Endodermal cell (in vitro differentiated cells): Measurements from ENCODE around the gene TXN2. TPM values are rescaled to one million over a fixed set of nuclear protein-coding genes. Genes with fewer than 3 reads are reported as not detected.
"Not testable (repeated sequence)": the region's sequence is repeated elsewhere in the genome, so short reads cannot be mapped to it uniquely, and the experiment has no call there.

ENCODE experiments used
- DNase-seq: peaks from one replicate; pipeline ENCODE4 v3.0.0-alpha.2; 2017
- H3K27ac ChIP-seq: 2 replicates; pipeline ENCODE4 v1.5.1; 2013; ENCODE audit warnings: mild to moderate bottlenecking, low read depth, low read length, moderate library complexity
- H3K27me3 ChIP-seq: 2 replicates; pipeline ENCODE4 v1.6.1; 2013; ENCODE audit warnings: mild to moderate bottlenecking, low read length, moderate library complexity; ENCODE audit not compliant: insufficient read depth, control insufficient read depth, poor library complexity, severe bottlenecking
- H3K36me3 ChIP-seq: 2 replicates; pipeline ENCODE4 v1.7.0; 2013; ENCODE audit warnings: mild to moderate bottlenecking, low read length, moderate library complexity; ENCODE audit not compliant: control insufficient read depth, insufficient read depth
- H3K4me1 ChIP-seq: one replicate; pipeline ENCODE4 v1.7.0; 2013; ENCODE audit warnings: low read length; ENCODE audit not compliant: control insufficient read depth, insufficient read depth
- H3K4me3 ChIP-seq: 2 replicates; pipeline ENCODE4 v1.5.1; 2013; ENCODE audit warnings: mild to moderate bottlenecking, low read length, moderate library complexity
- H3K9ac ChIP-seq: 2 replicates; pipeline ENCODE4 v1.6.1; 2013; ENCODE audit warnings: mild to moderate bottlenecking, low read length, moderate library complexity; ENCODE audit not compliant: poor library complexity, severe bottlenecking; ENCODE audit errors: extremely low read depth
- H3K9me3 ChIP-seq: 2 replicates; pipeline ENCODE4 v1.6.1; 2013; ENCODE audit warnings: mild to moderate bottlenecking, low read length, moderate library complexity; ENCODE audit not compliant: control insufficient read depth
- H3K27ac Mint-ChIP-seq: 2 replicates; pipeline ENCODE4 v1.8.0; 2020; ENCODE audit warnings: mixed read lengths
- H3K27me3 Mint-ChIP-seq: 2 replicates; pipeline ENCODE4 v1.8.0; 2021; ENCODE audit warnings: mild to moderate bottlenecking, mixed read lengths; ENCODE audit not compliant: insufficient read depth
- H3K36me3 Mint-ChIP-seq: 2 replicates; pipeline ENCODE4 v1.8.0; 2020; ENCODE audit warnings: low read depth, mixed read lengths
- H3K4me1 Mint-ChIP-seq: 2 replicates; pipeline ENCODE4 v1.8.0; 2020; ENCODE audit warnings: mixed read lengths
- H3K4me3 Mint-ChIP-seq: 2 replicates; pipeline ENCODE4 v1.8.0; 2020; ENCODE audit warnings: mild to moderate bottlenecking, moderate library complexity, mixed read lengths
- H3K9me3 Mint-ChIP-seq: 2 replicates; pipeline ENCODE4 v1.8.0; 2020; ENCODE audit warnings: mild to moderate bottlenecking, mixed read lengths
- CTCF ChIP-seq: fragments of 200-600 bp; sonication (generic); conservative IDR thresholded peaks from 2 replicates; pipeline ENCODE4 v1.5.0; 2021; ENCODE audit warnings: antibody characterized with exemption, mild to moderate bottlenecking
- WGBS, 2 experiments: methylation state at CpG; one replicate each; pipeline versions ENCODE4 v1.1.5 to v1.1.7; 2013; ENCODE audit warnings: missing lambda C conversion rate in 2 of 2, mixed read lengths in 1 of 2; ENCODE audit not compliant: insufficient coverage in 1 of 2, insufficient read length in 1 of 2; 5-methylcytosine and 5-hydroxymethylcytosine counted together
- total RNA-seq, 2 donors: library from RNA; stranded (reverse); fragmentation: NEBNext Ultra II Directional in 1 of 2; extraction: Animal tissue kit (Norgen Biotek cat#: 25700) in 1 of 2; gene quantifications; 2 replicates in 1 of 2; 3 replicates in 1 of 2; pipeline ENCODE4 v1.2.1, GENCODE V29; 2021

TXN2 gene
- total RNA-seq, 2 donors from 2014 or later, result 52.9 to 53.9 TPM

GRCh38 chr22:36528341-36528740 lies 46.9 kb upstream of the TXN2 start:
- Mint-ChIP-seq H3K4me3 (peak overlapping the region; percentile 95), H3K36me3 (peaks cover 37% of the 10 kb centered on the region), H3K9me3 (peaks cover 4% of the 10 kb centered on the region), H3K4me1 (peaks cover 3% of the 10 kb centered on the region), H3K27ac (peak overlapping the region; percentile 98), H3K27me3 (no peaks in the 10 kb centered on the region)
- Histone ChIP-seq H3K9me3 (no peaks in the 10 kb centered on the region), H3K27me3 (no peaks in the 10 kb centered on the region), H3K4me1 (no peaks in the 10 kb centered on the region), H3K27ac (peak overlapping the region; percentile 90), H3K4me3 (peak overlapping the region; percentile 87), H3K36me3 (peaks cover 38% of the 10 kb centered on the region), H3K9ac (peak overlapping the region; percentile 79)
- no peak for TF ChIP-seq CTCF
- 5 to 12% methylated on average over 4 to 6 of the region's 8 CpGs for WGBS, 2 experiments
- no peak for DNase-seq

GRCh38 chr22:36522662-36523061 lies 41.2 kb upstream of the TXN2 start:
- Mint-ChIP-seq H3K4me3 (no peak overlapping the region), H3K4me1 (peaks cover 3% of the 10 kb centered on the region), H3K27me3 (no peaks in the 10 kb centered on the region), H3K27ac (no peak overlapping the region), H3K9me3 (no peaks in the 10 kb centered on the region), H3K36me3 (peaks cover 80% of the 10 kb centered on the region)
- no peak overlapping the region for H3K27ac ChIP-seq
- WGBS, 2 experiments, result 68 to 92% methylated on average over 3 to 6 of the region's 6 CpGs
- no peak overlapping the region for H3K4me3 ChIP-seq
- H3K9ac ChIP-seq, result no peak overlapping the region
- no peak for DNase-seq
- H3K4me1 ChIP-seq, result no peaks in the 10 kb centered on the region
- no peaks in the 10 kb centered on the region for H3K27me3 ChIP-seq
- H3K9me3 ChIP-seq, result no peaks in the 10 kb centered on the region
- peaks cover 94% of the 10 kb centered on the region for H3K36me3 ChIP-seq
- no peak for TF ChIP-seq CTCF

- no peaks in the 10 kb centered on the region for H3K4me1 Mint-ChIP-seq
- Histone ChIP-seq H3K4me3 (no peak overlapping the region), H3K27me3 (no peaks in the 10 kb centered on the region), H3K9me3 (no peaks in the 10 kb centered on the region), H3K36me3 (peaks cover 100% of the 10 kb centered on the region), H3K27ac (no peak overlapping the region), H3K4me1 (no peaks in the 10 kb centered on the region), H3K9ac (no peak overlapping the region)
- H3K9me3 Mint-ChIP-seq, result no peaks in the 10 kb centered on the region
- H3K27me3 Mint-ChIP-seq, result no peaks in the 10 kb centered on the region
- H3K36me3 Mint-ChIP-seq, result peaks cover 84% of the 10 kb centered on the region
- no peak overlapping the region for H3K27ac Mint-ChIP-seq
- TF ChIP-seq CTCF, result no peak
- 96 to 100% methylated on average over 3 of the region's 3 CpGs for WGBS, 2 experiments
- no peak for DNase-seq
- no peak overlapping the region for H3K4me3 Mint-ChIP-seq
These were observed 39.0 kb upstream of the TXN2 start for GRCh38 chr22:36520423-36520822.

GRCh38 chr22:36519906-36520305 lies 38.5 kb upstream of the TXN2 start:
- H3K27ac ChIP-seq, H3K27me3 Mint-ChIP-seq, H3K27me3 ChIP-seq, DNase-seq, H3K4me1 ChIP-seq, H3K27ac Mint-ChIP-seq, H3K9ac ChIP-seq, H3K9me3 ChIP-seq, H3K9me3 Mint-ChIP-seq, H3K4me1 Mint-ChIP-seq, H3K4me3 ChIP-seq, H3K4me3 Mint-ChIP-seq: not testable (repeated sequence)
- WGBS, 2 experiments, result 84% methylated on average over 2 of the region's 2 CpGs; no CpG with 5 or more reads in 1 of the 2 experiments
- peaks cover 83% of the 10 kb centered on the region for H3K36me3 Mint-ChIP-seq
- peaks cover 97% of the 10 kb centered on the region for H3K36me3 ChIP-seq
